DMS153 (cell line): ENCODE data around the gene FAM222B.
A peak's percentile ranks its signal among the peaks of the same experiment; 100 is the strongest.
"Not testable (repeated sequence)": the region's sequence is repeated elsewhere in the genome, so short reads cannot be mapped to it uniquely, and the experiment has no call there.

Experiments used
- DNase-seq: peaks from one replicate; lab custom pipeline; 2025; lab: John Stamatoyannopoulos, UW

Gene FAM222B, protein sequence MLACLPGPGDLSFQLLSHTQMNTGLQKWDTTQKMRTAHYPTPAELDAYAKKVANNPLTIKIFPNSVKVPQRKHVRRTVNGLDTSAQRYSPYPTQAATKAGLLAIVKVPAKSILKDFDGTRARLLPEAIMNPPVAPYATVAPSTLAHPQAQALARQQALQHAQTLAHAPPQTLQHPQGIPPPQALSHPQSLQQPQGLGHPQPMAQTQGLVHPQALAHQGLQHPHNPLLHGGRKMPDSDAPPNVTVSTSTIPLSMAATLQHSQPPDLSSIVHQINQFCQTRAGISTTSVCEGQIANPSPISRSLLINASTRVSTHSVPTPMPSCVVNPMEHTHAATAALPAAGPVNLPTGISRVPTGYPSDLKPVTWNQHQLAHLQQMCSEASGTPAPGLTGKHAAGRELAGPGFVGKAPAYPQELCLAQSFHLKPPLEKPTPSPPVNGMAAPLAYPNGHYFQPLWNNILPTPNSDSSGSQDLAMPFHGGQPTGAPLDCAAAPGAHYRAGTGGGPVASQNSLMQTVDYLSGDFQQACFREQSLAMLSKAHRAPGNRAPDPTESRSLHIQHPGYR

DNA sequence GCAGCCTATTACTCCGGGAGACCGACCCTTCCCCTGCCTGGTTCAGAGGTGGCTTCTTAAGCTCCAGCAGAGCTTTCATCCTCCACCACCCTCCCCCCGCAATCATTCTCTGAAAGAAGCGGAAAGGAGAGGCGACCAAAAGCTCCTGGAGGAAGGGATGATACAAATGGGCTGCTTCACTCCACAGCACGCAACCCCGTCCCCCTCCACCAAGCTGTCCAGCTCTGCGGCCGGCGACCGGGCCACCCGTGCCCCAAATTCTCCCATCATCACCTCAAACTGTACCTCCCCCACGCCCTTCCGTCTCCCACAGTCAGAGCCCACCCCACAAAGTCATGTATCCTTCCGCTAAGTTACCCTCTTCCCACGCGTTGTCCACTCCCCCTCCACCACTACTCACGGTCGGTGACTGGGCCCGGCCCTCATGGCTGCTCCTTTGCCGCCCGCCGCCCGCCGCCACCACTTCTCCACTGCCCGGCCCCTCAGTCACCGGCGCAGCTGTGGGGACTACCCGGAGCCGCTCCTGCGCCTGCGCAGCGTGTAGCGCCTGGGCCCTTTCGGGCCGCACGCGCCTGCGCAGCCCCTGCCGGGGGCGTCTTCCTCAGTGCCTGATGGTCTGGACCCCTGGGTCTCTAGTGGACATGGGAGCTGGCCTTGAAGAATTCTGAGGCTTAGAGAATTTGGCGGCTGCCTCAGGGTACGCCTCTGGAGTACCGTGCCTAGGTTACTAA, at the start of gene FAM222B:
FAM222B (minus strand) TSS at position 509 of the 731 bp plus-strand sequence. CDS start 76,123 bp downstream, outside the sequence.
- peak; percentile 64 for DNase-seq

DNA sequence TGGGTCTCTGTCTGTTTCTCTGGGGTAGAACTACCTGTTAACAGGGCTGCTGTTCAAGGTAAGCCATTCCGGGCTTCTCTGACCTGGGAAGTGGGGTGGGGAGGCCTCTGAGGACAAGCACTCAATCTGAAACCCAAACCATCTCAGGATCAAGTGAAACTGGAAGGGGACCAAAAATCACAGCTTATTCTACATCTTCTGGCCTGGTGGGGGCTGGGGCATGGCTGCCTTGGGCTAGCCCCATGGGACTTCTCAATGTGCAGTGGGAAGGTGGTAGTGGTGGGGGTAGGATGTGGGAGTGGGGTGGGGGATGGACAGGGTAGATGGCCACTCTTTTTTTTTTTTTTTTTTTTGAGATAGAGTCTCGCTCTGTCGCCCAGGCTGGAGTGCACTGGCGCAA, 49.4 kb upstream of the FAM222B start:
- DNase-seq, result no peak

DNA sequence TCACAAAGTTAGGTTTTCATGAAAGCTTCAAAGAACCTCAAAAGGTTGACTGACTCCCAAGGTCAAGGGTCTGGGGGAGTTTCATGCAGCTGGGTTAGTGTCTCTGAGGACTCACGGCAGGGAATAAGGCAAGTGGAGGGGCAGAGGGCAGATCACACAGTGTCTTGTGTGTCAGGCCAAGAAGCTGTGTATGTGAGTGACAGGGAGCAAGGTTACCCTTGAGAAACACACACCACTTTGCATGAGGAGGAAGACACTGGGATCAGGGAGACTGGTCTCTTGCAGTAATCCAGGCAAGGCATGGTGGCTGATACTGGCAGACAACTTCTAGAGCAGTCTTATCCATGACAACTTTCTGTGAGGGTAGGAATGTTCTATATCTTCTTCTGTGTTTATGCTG, 48.6 kb upstream of the FAM222B start:
- DNase-seq, result no peak

DNA sequence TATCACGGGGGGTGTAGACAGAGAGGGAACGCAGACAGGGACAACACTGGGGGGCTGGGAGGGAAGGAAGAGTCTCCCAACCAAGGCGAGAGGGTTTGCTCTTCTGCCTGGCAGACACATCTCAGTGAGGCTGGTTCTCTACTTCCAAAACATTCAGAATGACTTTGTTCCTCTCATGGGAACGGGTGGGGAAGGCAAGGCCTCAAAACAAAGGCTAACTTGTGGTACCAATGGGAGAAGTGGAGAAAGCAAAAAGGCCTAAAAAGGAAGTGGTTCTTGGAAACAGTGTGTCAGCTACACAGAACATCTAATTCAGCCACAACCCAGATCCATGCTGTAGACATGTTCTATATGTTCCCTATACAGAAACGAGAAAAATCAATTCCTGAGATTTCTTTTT, 47.4 kb upstream of the FAM222B start:
- no peak for DNase-seq

DNA sequence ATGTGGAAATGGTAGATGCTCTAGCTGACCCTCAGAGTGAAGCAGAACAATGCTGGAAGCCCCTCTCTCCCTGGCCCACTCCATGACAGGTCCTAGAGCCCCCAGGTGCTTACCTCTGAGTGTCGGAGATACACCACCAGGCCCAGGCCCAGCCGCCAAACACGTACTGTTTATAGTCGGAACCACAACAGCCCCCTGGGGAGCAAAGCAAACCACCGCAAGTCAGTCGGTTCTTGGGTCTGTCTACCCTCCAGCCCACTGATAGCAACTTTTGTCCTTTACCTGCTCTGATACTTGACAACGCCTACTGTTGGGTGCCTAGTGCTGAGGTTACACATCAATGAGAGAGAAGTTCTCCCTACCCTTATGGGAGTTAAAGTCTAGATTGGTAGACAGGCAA, 46.2 kb upstream of the FAM222B start:
- DNase-seq, result no peak

DNA sequence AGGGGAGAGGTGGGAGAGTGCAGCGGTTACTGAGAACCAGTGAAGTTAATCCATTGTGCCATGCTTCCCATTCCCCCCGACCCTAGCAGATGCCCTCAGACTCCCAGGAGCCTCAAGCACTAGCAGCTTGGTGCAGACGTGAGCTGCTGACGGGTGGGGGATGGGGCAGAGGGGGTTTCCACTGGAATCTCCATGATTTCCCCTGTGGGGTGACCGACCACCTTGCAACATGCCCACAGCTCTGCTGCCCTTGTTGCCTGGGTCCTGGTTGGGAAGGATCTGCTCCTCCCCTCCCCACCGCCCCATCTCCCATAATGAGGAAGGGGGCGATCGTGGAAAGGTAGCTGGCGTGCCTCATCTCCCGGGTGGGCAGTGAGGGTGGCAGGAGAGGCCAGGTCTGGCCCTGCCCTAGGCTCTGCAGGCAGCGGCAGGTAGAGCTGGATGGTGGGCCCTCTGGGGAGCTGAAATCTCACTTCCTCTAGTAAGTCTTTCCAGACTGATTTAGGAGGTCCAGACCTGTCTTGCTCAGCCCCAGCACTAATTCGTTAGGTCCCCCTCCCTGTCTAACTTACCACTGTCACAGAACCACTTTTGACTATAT, 45.4 kb upstream of the FAM222B start:
- DNase-seq, result no peak

DNA sequence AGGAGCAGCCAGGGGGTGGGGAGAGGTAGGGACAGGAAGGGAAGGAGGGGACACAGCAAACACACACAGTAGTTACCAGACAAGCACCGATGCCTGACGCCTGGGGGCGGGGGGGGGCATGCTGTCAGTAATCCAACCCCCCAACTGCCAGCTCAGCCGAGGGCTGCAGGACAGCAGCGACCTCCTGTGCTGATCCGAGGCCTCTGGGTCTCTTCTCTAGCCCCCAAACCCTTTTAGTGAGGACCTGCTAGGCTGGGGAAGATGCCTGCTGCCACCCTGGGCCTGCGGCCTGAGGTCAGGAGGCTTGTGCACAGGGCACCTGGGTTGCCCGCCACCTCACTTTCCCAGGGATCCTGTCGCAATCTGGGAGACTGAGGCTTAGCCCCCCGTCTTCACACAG, 43.4 kb upstream of the FAM222B start:
- no peak for DNase-seq

DNA sequence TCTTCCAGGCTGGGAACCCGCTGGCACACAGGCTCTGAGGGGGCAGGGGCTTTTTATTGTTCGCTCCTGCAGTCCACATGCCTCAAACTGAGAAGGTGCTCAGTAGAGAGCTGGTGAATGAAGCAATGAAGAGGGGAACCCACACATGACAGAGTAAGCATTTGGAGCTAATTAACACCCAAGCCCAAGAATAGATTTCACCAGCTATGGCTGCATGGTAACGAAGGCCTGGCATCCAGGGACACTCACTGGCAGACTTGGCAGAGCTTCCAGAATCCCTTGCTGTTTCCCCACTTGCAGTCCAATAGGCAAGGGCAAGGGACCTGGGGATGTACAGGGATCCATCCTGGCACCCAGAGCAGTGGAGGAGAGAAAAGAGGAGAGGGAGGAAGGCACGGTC, 42.8 kb upstream of the FAM222B start:
- DNase-seq, result no peak

DNA sequence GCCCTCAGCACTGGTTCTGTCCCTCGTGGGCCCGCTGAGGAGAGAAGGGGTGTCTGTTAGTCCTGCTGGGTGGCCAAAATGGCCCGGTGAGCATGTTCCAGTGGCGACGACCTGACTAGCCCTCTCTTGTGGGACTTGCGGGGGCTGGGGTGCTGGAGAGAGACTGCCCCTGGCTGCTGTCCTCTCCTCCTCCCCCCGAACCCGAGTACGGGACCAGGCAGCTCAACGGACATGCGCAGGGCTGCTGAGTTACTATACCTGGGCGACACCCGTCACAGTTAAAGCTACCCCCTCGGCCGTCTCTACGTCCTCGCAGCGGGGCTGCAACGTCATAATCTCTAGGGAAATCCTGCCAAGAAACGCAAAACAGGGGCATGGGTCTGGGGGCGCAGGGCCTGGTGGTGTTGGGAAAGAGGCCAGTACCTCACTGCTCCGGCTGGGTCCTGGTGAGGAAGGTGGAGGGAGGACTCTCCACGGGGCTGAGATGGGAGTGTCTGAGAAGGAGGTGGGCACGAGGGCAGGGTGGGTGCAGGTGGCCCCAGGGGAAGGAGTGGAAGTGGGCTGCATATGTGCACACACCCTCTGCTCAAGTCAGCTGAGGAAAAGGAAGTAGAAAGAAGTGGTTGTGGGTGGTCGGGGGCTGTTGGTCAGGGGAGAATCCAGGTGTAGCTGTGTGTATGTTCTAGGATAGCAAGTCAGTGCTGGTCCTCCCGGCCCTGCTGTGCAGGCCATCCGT, 41.5 kb upstream of the FAM222B start:
- no peak for DNase-seq

DNA sequence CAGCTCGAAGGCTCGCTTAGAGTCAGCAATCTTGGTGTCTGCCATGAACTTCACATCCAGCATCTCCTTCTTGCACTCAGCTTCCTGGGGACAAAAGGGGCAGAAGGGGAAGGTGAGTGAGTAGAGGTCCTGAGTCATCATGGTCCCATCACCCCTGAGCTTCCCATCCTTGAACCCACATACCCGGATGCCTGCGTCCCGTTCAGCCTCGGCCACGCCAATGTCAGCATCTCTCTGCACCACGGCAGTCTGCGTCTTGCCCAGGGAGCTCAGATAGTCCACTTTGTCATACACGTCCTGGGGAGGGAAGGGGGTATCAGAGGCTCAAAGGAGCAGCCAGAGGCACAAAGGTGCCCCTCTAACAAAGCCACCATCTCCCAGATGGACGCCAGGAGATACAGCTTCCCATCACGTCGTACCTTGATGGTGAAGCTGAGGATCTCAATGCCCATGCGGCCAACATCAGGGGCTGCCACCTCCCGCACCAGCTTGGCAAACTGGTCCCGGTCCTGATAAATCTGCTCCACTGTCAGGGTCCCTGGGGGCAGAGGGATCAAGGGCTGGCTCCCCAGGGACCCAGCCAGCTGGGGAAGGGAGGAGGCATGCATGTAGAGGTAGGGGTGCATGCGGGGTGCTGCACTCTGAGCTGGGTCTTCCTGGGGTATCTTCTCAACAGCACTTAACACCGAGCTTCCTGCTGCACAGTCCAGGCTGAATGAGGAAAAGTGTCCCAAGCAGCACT, 39.7 kb upstream of the FAM222B start:
- no peak for DNase-seq

DNA sequence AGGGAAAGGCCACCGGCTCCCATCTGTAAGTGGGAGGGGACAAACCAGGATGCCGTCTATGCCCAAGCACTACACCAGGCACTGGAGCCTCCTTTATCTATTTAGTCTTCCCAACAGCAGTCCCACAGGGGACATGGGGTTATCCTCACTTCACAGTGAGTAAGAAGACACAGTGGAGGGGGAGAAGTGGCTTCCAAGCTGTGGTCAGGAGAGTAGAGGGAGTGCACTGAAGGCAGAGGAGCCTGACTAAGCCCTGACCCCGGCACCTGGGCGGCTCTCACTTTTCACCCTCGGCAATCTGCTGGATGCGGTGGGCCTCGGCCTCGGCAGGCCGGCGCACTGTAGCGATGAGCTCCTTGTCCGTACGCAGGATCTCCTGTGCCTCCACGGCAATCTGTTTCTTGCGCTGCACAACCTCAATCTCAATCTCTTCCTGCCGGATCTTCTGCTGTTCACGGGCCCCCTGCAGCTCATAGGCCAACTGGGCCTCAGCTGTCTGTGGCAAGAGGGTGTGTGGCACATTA, 39.0 kb upstream of the FAM222B start:
- DNase-seq, result no peak

DNA sequence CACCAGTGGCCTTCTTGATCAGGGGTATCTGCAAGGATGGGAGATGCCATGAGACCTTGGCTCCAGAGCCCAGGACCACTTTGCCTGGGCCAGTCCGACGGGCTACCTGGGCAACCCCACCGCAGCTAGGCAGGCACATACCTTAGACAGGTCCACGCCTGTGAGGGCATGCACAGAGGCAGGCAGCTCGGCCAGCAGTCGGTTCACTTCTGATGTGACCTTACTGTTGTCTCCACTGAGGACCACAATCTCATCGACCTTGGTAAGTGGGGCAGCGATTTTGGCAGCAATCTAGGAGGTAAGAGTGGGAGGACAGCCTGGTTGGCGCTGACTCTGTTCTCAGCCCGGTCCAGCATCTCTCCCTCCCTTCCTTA, 38.0 kb upstream of the FAM222B start:
- no peak for DNase-seq

DNA sequence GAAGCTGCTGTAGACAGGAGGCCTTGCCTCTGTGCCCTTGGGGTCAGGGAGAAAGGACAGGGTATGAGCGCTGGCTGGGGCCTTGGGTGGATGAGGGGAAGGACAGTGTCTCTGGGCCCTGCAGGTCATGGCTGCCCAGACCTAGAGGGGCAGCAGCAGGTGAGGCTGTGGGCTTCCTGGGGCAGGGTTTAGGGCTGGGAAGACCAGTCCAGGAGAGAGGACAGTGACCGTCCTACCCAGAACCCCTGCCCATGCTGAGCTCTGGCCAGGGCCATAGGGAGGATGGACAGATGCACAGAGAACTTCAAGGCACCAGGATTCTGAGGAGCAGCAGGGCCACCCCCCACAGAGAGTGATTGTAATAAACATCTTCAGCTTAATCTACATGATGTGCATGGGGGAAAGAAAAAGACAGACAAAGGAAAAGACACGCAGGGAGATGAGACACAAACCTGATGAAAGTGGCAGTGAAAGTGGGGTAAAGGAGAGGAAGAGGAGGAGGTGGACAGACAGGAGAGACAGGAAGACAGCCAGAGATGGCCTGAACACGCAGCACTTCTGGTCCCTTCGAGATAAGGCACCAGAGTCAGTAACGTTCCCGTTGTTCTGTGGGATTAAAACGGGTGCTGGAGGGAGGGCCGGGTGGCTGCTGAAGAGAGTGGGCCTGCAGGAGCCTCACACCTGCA, 37.4 kb upstream of the FAM222B start:
- no peak for DNase-seq

DNA sequence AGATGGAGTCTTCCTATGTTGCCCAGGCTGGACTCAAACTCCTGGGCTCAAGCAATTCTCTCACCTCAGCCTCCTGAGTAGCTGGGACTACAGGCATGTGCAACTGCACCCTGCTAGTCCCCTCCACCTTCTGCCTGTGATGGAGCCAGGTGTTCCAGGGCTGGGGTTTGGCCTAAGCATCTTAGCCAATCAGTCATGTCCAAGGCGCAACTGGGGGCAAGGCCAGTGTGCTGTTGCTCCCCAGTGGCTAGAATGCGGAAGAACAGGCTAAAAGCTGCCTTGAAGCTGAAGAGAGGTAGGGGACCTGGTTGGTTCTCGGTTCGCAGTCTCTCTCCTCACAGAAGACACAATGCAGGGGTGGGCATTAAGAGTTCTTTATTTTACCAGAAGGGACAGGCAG, 36.4 kb upstream of the FAM222B start:
- peak; percentile 2 for DNase-seq

DNA sequence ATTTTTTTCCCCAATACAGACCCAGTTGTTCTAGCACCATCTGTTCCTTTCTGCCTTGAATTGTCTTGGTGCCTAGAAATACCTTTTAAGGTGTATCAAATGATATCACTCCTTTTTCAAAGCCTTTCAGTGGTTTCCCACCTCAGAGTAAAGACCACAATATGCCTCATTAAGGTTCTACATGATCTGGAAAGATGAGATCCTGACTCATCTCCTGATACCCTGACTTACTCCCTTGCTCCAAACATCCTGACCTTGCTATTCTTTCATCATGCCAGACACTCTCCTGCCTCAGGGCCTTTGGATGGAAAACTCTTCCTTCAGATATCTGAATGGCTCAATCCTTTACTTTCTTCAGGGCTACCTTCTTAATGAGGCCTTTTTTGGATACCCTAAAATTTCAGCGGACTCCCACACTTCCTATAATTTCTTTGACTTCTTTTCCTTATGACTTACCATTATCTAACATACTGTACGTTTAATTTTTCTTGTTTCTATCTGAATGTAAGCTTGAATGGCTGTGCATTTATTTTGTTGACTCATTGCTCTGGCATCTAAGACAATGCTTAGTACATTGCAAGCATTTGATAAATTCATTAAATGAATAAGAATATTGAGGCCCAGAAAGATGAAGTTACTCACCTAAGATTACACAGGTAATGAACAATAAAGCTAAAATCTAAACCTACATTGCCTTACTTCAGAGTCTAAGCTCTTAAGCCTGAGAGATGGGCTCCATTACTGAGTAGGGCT, 35.7 kb upstream of the FAM222B start:
- DNase-seq, result no peak

DNA sequence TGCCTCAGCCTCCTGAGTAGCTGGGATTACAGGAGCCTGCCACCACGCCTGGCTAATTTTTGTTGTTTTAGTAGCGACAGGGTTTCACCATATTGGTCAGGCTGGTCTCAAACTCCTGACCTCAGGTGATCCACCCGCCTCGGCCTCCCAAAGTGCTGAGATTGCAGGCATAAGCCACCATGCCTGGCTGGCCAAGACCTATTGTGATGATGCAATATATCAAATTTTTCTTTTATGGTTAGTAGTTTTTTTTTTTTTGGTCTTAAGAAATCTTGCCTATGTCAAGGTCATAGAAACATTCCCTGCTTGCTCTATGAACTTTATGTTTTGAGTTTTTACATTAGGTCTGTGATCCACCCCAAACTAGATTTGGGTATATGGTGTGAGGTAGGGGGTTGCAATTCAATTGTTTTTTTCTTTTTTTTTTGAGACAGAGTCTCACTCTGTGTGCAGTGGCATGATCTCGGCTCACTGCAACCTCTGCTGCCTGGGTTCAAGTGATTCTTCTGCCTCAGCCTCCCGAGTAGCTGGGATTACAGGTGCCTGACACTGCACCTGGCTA, 34.6 kb upstream of the FAM222B start:
- not testable (repeated sequence) for DNase-seq

DNA sequence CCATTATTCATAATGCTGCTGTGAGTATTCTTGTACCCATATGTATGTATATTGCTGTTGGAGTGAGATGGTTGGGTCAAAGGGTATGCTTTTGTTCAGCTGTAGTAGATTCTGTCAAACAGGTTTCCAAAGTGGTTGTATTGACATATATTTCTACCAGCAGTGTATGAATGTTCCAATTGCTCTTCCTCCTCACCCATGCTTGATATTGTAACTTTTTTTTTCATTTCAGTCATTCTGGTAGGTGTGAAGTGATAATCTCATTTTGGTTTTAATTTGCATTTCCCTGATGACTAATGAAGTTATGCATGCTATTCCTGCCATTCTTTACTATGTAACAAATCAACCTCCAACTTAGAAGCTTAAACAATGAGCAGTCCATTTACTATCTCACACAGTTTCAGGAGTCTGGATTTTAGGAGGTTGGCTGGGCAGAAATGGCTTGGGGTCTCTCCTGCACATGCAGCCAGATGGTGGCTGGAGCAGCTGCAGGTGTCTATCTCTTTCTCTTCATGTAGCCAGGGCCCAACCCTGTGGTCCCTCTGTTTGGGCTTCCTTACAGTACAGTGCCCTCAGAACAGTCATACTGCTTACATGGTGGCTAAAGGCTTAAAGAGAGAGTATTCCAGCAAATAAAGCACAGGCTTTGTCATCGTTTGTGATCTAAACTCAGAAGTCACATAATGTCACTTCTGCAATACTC, 33.4 kb upstream of the FAM222B start:
- no peak for DNase-seq

DNA sequence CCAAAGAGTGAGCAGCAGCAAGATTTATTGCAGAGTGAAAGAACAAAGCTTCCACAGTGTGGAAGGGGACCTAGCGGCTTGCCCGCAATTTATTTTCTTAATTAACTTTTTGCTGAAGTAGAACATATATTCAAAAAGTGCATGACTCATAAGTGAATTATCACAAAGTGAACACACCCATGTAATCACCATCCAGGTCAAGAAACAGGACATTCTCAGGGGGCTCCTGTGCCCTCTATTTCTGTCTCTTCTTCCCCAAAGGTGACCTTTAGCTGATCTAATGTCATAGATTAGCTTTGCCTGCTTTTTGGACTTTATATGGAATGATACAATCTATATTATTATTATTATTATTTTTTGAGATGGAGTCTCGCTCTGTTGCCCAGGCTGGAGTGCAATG, 32.2 kb upstream of the FAM222B start:
- no peak for DNase-seq

DNA sequence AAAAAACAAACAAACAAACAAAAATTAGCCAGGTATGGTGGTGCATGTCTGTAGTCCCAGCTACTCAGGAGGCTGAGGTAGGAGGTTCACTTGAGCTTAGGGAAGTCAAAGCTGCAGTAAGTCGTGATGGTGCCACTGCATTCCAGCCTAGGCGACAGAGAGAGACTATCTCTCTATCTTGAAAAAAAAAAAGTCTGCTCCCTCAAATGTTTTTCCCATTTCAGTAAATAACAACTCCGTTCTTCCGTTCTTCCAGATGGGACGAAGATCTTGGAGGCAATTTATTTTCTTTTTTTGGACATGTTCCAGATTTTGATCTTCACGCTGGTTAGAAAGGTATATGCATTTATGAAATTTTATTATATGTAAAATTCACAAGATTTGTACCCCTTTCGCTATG, 31.2 kb upstream of the FAM222B start:
- no peak for DNase-seq
